GM12878 (cell line): ENCODE measurements around the gene FDX2. TPM values are rescaled to one million over a fixed set of nuclear protein-coding genes. Genes with fewer than 3 reads are reported as not detected.

Experiments used
- BHLHE40 ChIP-seq, 2 experiments: fragments of 450-650 bp in 1 of 2; IDR thresholded peaks; 2 replicates each; pipeline ENCODE4 v1.6.1; 2011 to 2017; ENCODE audit warnings: low read depth in 2 of 2, borderline replicate concordance in 1 of 2, improper control_type of control experiment in 1 of 2, low read length in 1 of 2, mild to moderate bottlenecking in 1 of 2
- CBFB ChIP-seq: IDR thresholded peaks from 2 replicates; pipeline ENCODE4 v1.6.1; 2016; ENCODE audit warnings: antibody characterized with exemption, low read depth
- CBX5 ChIP-seq: sonication (generic); IDR thresholded peaks from 2 replicates; pipeline ENCODE4 v1.6.1; 2016; ENCODE audit warnings: low read depth, moderate library complexity, mild to moderate bottlenecking, inconsistent platforms
- CHD1 ChIP-seq: IDR thresholded peaks from 2 replicates; pipeline ENCODE4 v1.6.1; 2012; ENCODE audit warnings: low read depth, low read length, improper control_type of control experiment
- CHD4 ChIP-seq: fragments of 200-600 bp; sonication (generic); IDR thresholded peaks from 2 replicates; pipeline ENCODE4 v1.6.1; 2016; ENCODE audit warnings: mild to moderate bottlenecking
- EP300 ChIP-seq, 2 experiments: fragments of 150-350 bp in 1 of 2; IDR thresholded peaks; 2 replicates each; pipeline ENCODE4 v1.6.1; 2011 to 2012; ENCODE audit warnings: low read depth in 2 of 2, low read length in 2 of 2, borderline replicate concordance in 1 of 2, improper control_type of control experiment in 1 of 2, inconsistent platforms in 1 of 2; ENCODE audit not compliant: control insufficient read depth in 1 of 2
- GABPA ChIP-seq: IDR thresholded peaks from 2 replicates; pipeline ENCODE4 v1.6.1; 2014; ENCODE audit warnings: antibody characterized with exemption, low read depth, mild to moderate bottlenecking, inconsistent platforms
- IKZF2 ChIP-seq, 2 experiments: fragments of 450-650 bp; IDR thresholded peaks; 2 replicates each; pipeline ENCODE4 v1.6.1; 2017; ENCODE audit warnings: mild to moderate bottlenecking in 2 of 2, moderate library complexity in 2 of 2
- MEF2A ChIP-seq: IDR thresholded peaks from 2 replicates; pipeline ENCODE4 v1.6.1; 2011; ENCODE audit warnings: low read depth, mild to moderate bottlenecking, low read length, moderate library complexity; ENCODE audit not compliant: insufficient read depth
- NFIC ChIP-seq: IDR thresholded peaks from 2 replicates; pipeline ENCODE4 v1.6.1; 2012; ENCODE audit warnings: low read depth, mild to moderate bottlenecking, inconsistent platforms, low read length, moderate library complexity
- NR2C1 ChIP-seq: fragments of 450-650 bp; IDR thresholded peaks from 2 replicates; pipeline ENCODE4 v1.6.1; 2017; ENCODE audit warnings: antibody characterized with exemption, mild to moderate bottlenecking, moderate library complexity
- PML ChIP-seq: IDR thresholded peaks from 2 replicates; pipeline ENCODE4 v1.6.1; 2012; ENCODE audit warnings: low read length, inconsistent platforms
- SMC3 ChIP-seq: IDR thresholded peaks from 2 replicates; pipeline ENCODE4 v1.6.1; 2011; ENCODE audit warnings: low read length, improper control_type of control experiment, borderline replicate concordance
- SREBF1 ChIP-seq: IDR thresholded peaks from 2 replicates; pipeline ENCODE4 v1.6.1; 2012; ENCODE audit warnings: mild to moderate bottlenecking, low read length
- SUPT20H ChIP-seq: IDR thresholded peaks from 2 replicates; pipeline ENCODE4 v1.6.1; 2011; ENCODE audit warnings: low read depth, mild to moderate bottlenecking, low read length, moderate library complexity, borderline replicate concordance; ENCODE audit not compliant: control insufficient read depth
- SUZ12 ChIP-seq: fragments of 200-600 bp; sonication (generic); IDR thresholded peaks from one replicate; pipeline ENCODE4 v1.6.1; 2018; ENCODE audit warnings: antibody characterized with exemption, mild to moderate bottlenecking; ENCODE audit not compliant: unreplicated experiment
- WRNIP1 ChIP-seq: IDR thresholded peaks from 2 replicates; pipeline ENCODE4 v1.6.1; 2011; ENCODE audit warnings: low read depth, low read length, improper control_type of control experiment, borderline replicate concordance
- ZNF207 ChIP-seq: fragments of 450-650 bp; IDR thresholded peaks from 2 replicates; pipeline ENCODE4 v1.6.1; 2014; ENCODE audit warnings: antibody characterized with exemption, mild to moderate bottlenecking, borderline replicate concordance
- polyA plus RNA-seq, 11 experiments: library from polyadenylated mRNA; depleted of rRNA in 4 of 11; unstranded in 6 of 11; stranded (reverse) in 5 of 11; fragments of >200 nt; fragmentation: Nextera tagmentation in 4 of 11; fragmentation: Illumina TruSeq in 1 of 11; extraction: Ambion mirVana in 4 of 11; extraction: Trizol in 1 of 11; gene quantifications; 1 replicate in 1 of 11; 2 replicates in 10 of 11; pipeline versions ENCODE4 v1.2.1 to v1.2.3, GENCODE V29; 2011 to 2016; ENCODE audit warnings: inconsistent platforms in 2 of 11, missing spikeins in 2 of 11, low read depth in 1 of 11
- total RNA-seq, 4 experiments: library from RNA; depleted of rRNA in 3 of 4; stranded (reverse); fragments of >200 nt in 3 of 4; fragmentation: Illumina TruSeq in 1 of 4; extraction: Trizol in 1 of 4; gene quantifications; 2 replicates each; pipeline versions ENCODE4 v1.2.1 to v1.2.3, GENCODE V29; 2013 to 2021
- TF ChIP-seq, protein P1 (sequence below), 3 experiments: IDR thresholded peaks in 2 of 3; conservative IDR thresholded peaks in 1 of 3; 2 replicates each; pipeline ENCODE4 v1.5.1; 2011; ENCODE audit warnings: low read depth in 3 of 3, low read length in 3 of 3, mild to moderate bottlenecking in 3 of 3, control low read depth in 2 of 3, moderate library complexity in 2 of 3, inconsistent platforms in 1 of 3, mixed read lengths in 1 of 3; ENCODE audit not compliant: control insufficient read depth in 2 of 3, insufficient read depth in 1 of 3; ENCODE audit errors: extremely low read depth in 1 of 3
- TF ChIP-seq, protein P2 (sequence below): IDR thresholded peaks from 2 replicates; pipeline ENCODE4 v1.6.1; 2012; ENCODE audit warnings: low read depth, low read length, improper control_type of control experiment
- TF ChIP-seq, protein P3 (sequence below): IDR thresholded peaks from 2 replicates; pipeline ENCODE4 v1.6.1; 2012; ENCODE audit warnings: improper control_type of control experiment, low read depth, low read length; ENCODE audit not compliant: insufficient replicate concordance

FDX2 gene
- total and polyA plus RNA-seq, 10 of the 15 experiments (the other 5 are each of a cell fraction or from before 2014, with no cell fraction given) = 1.4 to 50.4 (median 24.7) TPM

DNA sequence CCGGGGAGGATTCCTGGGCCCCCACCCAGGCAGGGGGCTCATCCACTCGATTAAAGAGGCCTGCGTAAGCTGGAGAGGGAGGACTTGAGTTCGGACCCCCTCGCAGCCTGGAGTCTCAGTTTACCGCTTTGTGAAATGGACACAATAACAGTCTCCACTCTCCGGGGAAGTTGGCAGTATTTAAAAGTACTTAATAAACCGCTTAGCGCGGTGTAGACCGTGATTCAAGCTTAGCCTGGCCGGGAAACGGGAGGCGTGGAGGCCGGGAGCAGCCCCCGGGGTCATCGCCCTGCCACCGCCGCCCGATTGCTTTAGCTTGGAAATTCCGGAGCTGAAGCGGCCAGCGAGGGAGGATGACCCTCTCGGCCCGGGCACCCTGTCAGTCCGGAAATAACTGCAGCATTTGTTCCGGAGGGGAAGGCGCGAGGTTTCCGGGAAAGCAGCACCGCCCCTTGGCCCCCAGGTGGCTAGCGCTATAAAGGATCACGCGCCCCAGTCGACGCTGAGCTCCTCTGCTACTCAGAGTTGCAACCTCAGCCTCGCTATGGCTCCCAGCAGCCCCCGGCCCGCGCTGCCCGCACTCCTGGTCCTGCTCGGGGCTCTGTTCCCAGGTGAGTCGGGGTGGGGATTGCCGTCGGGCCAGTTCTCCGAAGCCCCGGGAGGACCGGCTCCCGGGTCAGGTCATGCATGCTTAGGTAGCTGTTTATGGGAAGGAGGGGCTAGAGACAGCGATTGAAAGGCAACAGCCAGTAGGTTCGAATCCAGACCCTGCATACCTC lies 45.0 kb downstream of the FDX2 start, which contains the start of gene ICAM1 (continued):
- TF ChIP-seq, protein P1, sequence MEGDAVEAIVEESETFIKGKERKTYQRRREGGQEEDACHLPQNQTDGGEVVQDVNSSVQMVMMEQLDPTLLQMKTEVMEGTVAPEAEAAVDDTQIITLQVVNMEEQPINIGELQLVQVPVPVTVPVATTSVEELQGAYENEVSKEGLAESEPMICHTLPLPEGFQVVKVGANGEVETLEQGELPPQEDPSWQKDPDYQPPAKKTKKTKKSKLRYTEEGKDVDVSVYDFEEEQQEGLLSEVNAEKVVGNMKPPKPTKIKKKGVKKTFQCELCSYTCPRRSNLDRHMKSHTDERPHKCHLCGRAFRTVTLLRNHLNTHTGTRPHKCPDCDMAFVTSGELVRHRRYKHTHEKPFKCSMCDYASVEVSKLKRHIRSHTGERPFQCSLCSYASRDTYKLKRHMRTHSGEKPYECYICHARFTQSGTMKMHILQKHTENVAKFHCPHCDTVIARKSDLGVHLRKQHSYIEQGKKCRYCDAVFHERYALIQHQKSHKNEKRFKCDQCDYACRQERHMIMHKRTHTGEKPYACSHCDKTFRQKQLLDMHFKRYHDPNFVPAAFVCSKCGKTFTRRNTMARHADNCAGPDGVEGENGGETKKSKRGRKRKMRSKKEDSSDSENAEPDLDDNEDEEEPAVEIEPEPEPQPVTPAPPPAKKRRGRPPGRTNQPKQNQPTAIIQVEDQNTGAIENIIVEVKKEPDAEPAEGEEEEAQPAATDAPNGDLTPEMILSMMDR (IDR thresholded peaks at IDR 0.05 in 2 of 3, conservative IDR thresholded peaks at IDR 0.05 in 1 of 3; ENCODE audit: control insufficient read depth in 2 of 3, extremely low read depth in 1 of 3, insufficient read depth in 1 of 3, low read depth in 3 of 3, low read length in 3 of 3) = peak in 1 of 3 experiments; percentile 21; a peak in 1 of 6 replicates
- TF ChIP-seq, protein P2, sequence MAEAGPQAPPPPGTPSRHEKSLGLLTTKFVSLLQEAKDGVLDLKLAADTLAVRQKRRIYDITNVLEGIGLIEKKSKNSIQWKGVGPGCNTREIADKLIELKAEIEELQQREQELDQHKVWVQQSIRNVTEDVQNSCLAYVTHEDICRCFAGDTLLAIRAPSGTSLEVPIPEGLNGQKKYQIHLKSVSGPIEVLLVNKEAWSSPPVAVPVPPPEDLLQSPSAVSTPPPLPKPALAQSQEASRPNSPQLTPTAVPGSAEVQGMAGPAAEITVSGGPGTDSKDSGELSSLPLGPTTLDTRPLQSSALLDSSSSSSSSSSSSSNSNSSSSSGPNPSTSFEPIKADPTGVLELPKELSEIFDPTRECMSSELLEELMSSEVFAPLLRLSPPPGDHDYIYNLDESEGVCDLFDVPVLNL = no peak
- TF ChIP-seq CHD1 (peak; percentile 5; the same call in 1 of the 2 replicates), CBFB (peak; percentile 85), GABPA (peak; percentile 71), SREBF1 (no peak), NFIC (no peak), PML (peak; percentile 92), EP300 (IDR thresholded peaks at IDR 0.05; ENCODE audit: borderline replicate concordance in 1 of 2, control insufficient read depth in 1 of 2, low read depth in 2 of 2, low read length in 2 of 2) (no peak), IKZF2 (IDR thresholded peaks at IDR 0.05) (no peak; a peak in 2 of 4 replicates), CBX5 (no peak), ZNF207 (0 out of 2 replicates have a peak, but pooled peaks have one; percentile 16), NR2C1 (peak; percentile 49; the same call in 1 of the 2 replicates), SUPT20H (no peak), MEF2A (no peak), SUZ12 (no peak), SMC3 (no peak), BHLHE40 (IDR thresholded peaks at IDR 0.05; ENCODE audit: borderline replicate concordance in 1 of 2, low read depth in 2 of 2, low read length in 1 of 2) (peak; percentile 71 to 82), WRNIP1 (no peak; the same call in 1 of the 2 replicates), CHD4 (no peak)
- TF ChIP-seq, protein P3, sequence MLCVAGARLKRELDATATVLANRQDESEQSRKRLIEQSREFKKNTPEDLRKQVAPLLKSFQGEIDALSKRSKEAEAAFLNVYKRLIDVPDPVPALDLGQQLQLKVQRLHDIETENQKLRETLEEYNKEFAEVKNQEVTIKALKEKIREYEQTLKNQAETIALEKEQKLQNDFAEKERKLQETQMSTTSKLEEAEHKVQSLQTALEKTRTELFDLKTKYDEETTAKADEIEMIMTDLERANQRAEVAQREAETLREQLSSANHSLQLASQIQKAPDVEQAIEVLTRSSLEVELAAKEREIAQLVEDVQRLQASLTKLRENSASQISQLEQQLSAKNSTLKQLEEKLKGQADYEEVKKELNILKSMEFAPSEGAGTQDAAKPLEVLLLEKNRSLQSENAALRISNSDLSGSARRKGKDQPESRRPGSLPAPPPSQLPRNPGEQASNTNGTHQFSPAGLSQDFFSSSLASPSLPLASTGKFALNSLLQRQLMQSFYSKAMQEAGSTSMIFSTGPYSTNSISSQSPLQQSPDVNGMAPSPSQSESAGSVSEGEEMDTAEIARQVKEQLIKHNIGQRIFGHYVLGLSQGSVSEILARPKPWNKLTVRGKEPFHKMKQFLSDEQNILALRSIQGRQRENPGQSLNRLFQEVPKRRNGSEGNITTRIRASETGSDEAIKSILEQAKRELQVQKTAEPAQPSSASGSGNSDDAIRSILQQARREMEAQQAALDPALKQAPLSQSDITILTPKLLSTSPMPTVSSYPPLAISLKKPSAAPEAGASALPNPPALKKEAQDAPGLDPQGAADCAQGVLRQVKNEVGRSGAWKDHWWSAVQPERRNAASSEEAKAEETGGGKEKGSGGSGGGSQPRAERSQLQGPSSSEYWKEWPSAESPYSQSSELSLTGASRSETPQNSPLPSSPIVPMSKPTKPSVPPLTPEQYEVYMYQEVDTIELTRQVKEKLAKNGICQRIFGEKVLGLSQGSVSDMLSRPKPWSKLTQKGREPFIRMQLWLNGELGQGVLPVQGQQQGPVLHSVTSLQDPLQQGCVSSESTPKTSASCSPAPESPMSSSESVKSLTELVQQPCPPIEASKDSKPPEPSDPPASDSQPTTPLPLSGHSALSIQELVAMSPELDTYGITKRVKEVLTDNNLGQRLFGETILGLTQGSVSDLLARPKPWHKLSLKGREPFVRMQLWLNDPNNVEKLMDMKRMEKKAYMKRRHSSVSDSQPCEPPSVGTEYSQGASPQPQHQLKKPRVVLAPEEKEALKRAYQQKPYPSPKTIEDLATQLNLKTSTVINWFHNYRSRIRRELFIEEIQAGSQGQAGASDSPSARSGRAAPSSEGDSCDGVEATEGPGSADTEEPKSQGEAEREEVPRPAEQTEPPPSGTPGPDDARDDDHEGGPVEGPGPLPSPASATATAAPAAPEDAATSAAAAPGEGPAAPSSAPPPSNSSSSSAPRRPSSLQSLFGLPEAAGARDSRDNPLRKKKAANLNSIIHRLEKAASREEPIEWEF = peak; percentile 29
